Small intestine (tissue), 7 donors: ENCODE data around the gene ZNF202. TPM values are rescaled to one million over a fixed set of nuclear protein-coding genes. Genes with fewer than 3 reads are reported as not detected.

Source experiments
- DNase-seq, 2 donors: peaks; one replicate each; pipeline versions ENCODE4 v3.0.0 to v3.0.0-alpha.2; 2013
- FAIRE-seq: peaks from 2 replicates; lab custom pipeline; 2012; peaks lifted over from hg19 to GRCh38; lab: Jason Lieb, UNC
- H3K27ac ChIP-seq, 3 donors: one replicate each; pipeline ENCODE4 v1.5.1; 2013; ENCODE audit warnings: low read length in 2 of 3, mild to moderate bottlenecking in 2 of 3, control low read depth in 1 of 3, inconsistent platforms in 1 of 3, low read depth in 1 of 3, moderate library complexity in 1 of 3
- H3K27me3 ChIP-seq, 3 donors: one replicate each; pipeline ENCODE4 v1.6.1; 2013; ENCODE audit warnings: low read length in 3 of 3, inconsistent platforms in 1 of 3; ENCODE audit not compliant: control insufficient read depth in 3 of 3, insufficient read depth in 3 of 3
- H3K36me3 ChIP-seq, 3 donors: one replicate each; pipeline ENCODE4 v1.6.1; 2013; ENCODE audit warnings: low read length in 3 of 3, inconsistent platforms in 1 of 3, low read depth in 1 of 3, mild to moderate bottlenecking in 1 of 3, moderate library complexity in 1 of 3; ENCODE audit not compliant: control insufficient read depth in 3 of 3, insufficient read depth in 2 of 3
- H3K4me1 ChIP-seq, 3 donors: one replicate each; pipeline ENCODE4 v1.6.1; 2013; ENCODE audit warnings: low read length in 2 of 3, inconsistent platforms in 1 of 3, low read depth in 1 of 3, mild to moderate bottlenecking in 1 of 3, moderate library complexity in 1 of 3; ENCODE audit not compliant: control insufficient read depth in 3 of 3, insufficient read depth in 2 of 3
- H3K4me3 ChIP-seq, 3 donors: one replicate each; pipeline ENCODE4 v1.5.1; 2013; ENCODE audit warnings: low read length in 3 of 3, control low read depth in 1 of 3, inconsistent platforms in 1 of 3, low read depth in 1 of 3, mild to moderate bottlenecking in 1 of 3, moderate library complexity in 1 of 3
- H3K9me3 ChIP-seq, 2 donors: one replicate each; pipeline ENCODE4 v1.6.1; 2013; ENCODE audit warnings: low read depth in 1 of 2, low read length in 1 of 2; ENCODE audit not compliant: control insufficient read depth in 2 of 2, insufficient read depth in 1 of 2
- WGBS, 3 donors: extraction: QIAGEN DNeasy Blood & Tissue Kit; methylation state at CpG; one replicate each; pipeline ENCODE4 v1.1.7; 2013; 5-methylcytosine and 5-hydroxymethylcytosine counted together
- polyA plus RNA-seq, 4 donors: library from polyadenylated mRNA; stranded (reverse) in 3 of 4; unstranded in 1 of 4; fragments of 200-250 nt in 3 of 4; fragments of 120-200 nt in 1 of 4; gene quantifications; one replicate each; pipeline versions ENCODE4 v1.2.1 to v1.2.3, GENCODE V29; 2013
- donor health status: healthy with polysubstance abuse.
- donor health status: control.
- donor health status: control.
- donor health status: Bipolar disorder and iron deficiency.
- donor health status: healthy.

Gene ZNF202
- polyA plus RNA-seq, 4 donors = 3.6 to 14.8 (median 5.6) TPM

DNA sequence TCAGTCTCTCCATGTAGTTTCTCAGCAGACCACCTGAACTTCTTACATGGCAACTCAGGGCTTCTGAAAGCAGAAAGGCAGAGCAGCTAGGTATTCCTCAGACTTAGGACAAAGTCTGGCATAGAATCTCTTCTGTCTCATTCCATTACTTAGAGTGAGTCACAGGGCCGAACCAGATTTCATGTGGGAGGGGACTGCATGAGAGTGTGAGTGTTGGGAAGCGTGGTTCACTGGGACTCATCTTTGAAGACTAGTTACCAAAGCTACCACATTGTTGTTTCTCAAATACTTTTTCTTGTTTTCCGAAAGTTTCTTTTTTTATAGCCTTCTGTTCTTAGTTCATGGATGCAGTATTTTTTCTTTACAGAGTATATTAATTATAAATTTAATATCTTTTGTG is 51.0 kb downstream of the ZNF202 start:
- Histone ChIP-seq H3K4me1 (peaks cover 0 to 14% (median 2%) of the 10 kb centered on the region in 3 donors), H3K36me3 (no peaks in the 10 kb centered on the region), H3K9me3 (peaks cover 0 to 2% of the 10 kb centered on the region in 2 donors), H3K27me3 (no peaks in the 10 kb centered on the region), H3K4me3 (no peak overlapping the region), H3K27ac (peak overlapping the region in 1 of 3 donors; percentile 20)
- no peak for FAIRE-seq
- WGBS, 3 donors = 51 to 67% (median 60%) methylated on average over 3 of the region's 3 CpGs
- peak; percentile 53 to 57 for DNase-seq

DNA sequence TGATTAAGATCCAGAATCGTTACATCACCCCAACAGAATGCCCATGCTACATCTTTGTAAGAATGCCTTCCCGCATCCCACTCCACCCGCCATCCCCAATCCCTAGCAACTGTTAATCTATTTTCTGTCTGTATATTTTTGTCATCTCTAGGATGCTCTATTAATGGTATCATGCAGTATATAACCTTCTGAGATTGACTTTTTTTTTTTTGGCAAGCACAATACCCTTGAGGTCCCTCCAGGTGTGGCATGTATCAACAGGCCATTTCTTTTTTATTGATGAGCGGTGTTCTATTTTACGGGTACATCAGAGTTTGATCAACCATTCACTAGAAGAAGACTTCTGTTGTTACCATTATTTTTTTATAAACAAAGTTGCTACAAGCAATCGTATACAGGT is 56.9 kb downstream of the ZNF202 start:
- 90 to 94% (median 93%) methylated on average over 6 of the region's 6 CpGs for WGBS, 3 donors
- no peaks in the 10 kb centered on the region for H3K4me1 ChIP-seq
- no peaks in the 10 kb centered on the region for H3K9me3 ChIP-seq
- H3K27ac ChIP-seq = no peak overlapping the region
- FAIRE-seq (no peak), DNase-seq (no peak)
- no peaks in the 10 kb centered on the region for H3K27me3 ChIP-seq
- H3K4me3 ChIP-seq = no peak overlapping the region
- H3K36me3 ChIP-seq = no peaks in the 10 kb centered on the region

DNA sequence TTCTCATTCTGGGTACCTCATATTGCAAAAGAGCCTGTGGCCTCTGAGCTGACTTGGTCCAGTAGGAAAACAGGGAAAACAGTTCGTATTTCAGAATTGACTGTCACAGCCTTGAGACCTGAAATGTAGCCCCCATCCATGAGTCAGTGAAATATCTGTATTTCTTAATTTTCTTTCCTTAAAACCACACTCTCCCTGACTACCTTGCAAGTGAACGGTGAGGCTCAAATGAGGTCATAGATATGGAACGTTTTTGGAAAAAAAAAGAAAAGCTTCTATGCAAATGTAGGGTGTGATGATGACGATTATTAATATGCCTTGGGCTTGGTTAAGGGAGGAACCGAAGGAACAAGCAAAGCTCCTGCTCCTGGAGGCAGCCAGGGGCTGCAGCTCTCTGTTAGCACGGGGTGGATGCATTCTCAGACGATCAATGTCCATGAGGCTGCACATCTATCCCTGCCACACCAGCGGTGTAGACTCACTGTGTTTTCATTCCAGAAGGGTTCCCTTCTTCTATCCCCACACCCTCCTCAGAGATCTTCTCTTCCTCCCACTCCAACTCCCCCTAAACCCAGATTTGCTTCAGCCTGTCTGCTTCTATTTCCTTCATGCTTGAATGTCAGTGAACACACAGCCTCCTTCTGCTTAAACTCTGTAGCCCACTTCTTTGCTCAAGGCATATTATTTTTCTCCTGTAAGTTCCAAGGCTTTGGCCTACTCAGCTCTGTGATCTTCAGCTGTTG is 57.9 kb downstream of the ZNF202 start:
- 38 to 58% (median 57%) methylated on average over 8 of the region's 8 CpGs for WGBS, 3 donors

DNA sequence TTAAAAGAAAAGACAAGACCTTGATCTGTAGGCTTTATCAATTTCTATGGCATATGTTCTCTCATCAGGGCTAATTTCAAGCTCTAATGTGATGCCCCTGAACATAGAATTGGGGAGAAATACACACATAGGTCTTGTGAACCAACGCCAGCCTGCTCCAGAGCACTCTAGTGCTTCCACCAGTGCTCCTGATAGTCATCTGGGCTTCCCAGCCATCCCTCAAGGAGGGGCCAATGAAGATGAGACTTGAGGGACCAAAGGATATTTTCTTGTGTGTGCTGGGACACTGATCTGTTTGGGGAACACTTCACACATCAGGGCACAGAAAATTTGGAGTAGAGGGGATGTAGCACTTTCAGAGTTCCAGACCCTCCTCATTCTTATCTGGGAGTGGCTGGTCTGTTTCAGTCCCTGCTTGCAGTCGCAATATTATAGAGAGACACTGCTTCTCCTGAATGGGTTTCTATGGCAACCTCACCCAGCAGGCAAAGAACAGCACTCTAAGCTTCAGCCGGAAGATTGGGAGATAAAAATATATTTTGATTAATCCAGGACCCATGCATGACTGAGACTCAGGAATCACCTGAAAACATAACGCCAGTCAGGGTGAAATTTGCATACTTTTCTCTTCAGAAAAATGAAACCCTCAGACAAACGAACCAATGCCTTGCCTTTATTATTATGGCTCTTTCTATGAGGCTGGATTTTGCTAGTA is 58.6 kb downstream of the ZNF202 start:
- H3K4me1 ChIP-seq = no peaks in the 10 kb centered on the region
- no peak for DNase-seq
- no peak overlapping the region for H3K4me3 ChIP-seq
- no peaks in the 10 kb centered on the region for H3K9me3 ChIP-seq
- no peaks in the 10 kb centered on the region for H3K36me3 ChIP-seq
- no peaks in the 10 kb centered on the region for H3K27me3 ChIP-seq
- WGBS, 3 donors = 56 to 57% (median 57%) methylated on average over 5 of the region's 5 CpGs
- no peak for FAIRE-seq
- H3K27ac ChIP-seq = no peak overlapping the region

More for the DNA sequence above, 57.9 kb downstream of the ZNF202 start:
- no peaks in the 10 kb centered on the region for H3K4me1 ChIP-seq
- no peaks in the 10 kb centered on the region for H3K9me3 ChIP-seq
- no peak overlapping the region for H3K27ac ChIP-seq
- DNase-seq = no peak
- H3K4me3 ChIP-seq = no peak overlapping the region
- H3K27me3 ChIP-seq = no peaks in the 10 kb centered on the region
- FAIRE-seq = no peak
- H3K36me3 ChIP-seq = no peaks in the 10 kb centered on the region

DNA sequence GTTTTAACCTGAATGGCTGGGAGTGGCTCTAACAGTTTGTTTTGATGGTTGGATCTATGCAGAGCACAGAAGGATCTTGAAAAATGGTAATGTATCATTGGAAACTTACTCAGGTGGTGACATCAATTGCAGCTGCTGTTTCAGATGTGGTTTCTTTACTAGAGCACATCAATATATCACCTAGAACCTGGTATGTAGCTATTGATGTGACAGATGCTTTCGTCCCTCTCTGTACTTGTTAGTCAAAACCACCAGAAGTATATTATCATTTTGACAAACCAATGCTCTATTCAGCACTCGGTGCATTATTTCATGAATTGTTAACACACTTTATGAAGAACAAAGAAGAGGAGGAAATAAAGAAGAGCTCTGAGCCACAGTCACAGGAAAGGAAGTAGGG is 60.4 kb downstream of the ZNF202 start:
- Histone ChIP-seq H3K4me1 (no peaks in the 10 kb centered on the region), H3K27ac (no peak overlapping the region), H3K36me3 (no peaks in the 10 kb centered on the region), H3K27me3 (no peaks in the 10 kb centered on the region), H3K4me3 (no peak overlapping the region), H3K9me3 (no peaks in the 10 kb centered on the region)
- FAIRE-seq (no peak), DNase-seq (no peak)
- 59 to 83% (median 70%) methylated on average over 2 of the region's 2 CpGs for WGBS, 3 donors

DNA sequence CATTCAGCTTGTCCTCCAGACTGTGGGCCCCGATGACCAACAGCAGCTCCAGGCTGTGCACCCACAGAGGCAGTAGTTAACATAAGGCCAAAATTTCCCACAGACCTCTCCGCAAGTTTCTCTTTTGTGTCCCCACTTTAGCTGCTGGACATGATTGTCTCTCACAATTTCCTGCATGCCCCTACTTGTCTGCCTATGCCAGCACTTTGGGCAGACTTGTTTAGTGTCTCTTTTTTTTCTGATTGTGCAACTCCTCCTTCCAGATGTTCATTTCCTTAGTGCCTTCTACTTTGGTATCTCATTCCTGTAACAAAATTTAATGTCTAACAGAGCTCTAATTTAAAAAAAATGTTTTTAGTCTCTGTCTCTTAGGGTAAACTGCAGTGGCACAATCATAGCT is 63.2 kb downstream of the ZNF202 start:
- Histone ChIP-seq H3K4me3 (no peak overlapping the region), H3K9me3 (no peaks in the 10 kb centered on the region), H3K4me1 (no peaks in the 10 kb centered on the region), H3K27ac (no peak overlapping the region), H3K27me3 (peaks cover 0 to 4% (median 0%) of the 10 kb centered on the region in 3 donors), H3K36me3 (no peaks in the 10 kb centered on the region)
- DNase-seq (no peak), FAIRE-seq (no peak)
- WGBS, 3 donors = 93 to 97% (median 93%) methylated on average over 2 of the region's 2 CpGs

DNA sequence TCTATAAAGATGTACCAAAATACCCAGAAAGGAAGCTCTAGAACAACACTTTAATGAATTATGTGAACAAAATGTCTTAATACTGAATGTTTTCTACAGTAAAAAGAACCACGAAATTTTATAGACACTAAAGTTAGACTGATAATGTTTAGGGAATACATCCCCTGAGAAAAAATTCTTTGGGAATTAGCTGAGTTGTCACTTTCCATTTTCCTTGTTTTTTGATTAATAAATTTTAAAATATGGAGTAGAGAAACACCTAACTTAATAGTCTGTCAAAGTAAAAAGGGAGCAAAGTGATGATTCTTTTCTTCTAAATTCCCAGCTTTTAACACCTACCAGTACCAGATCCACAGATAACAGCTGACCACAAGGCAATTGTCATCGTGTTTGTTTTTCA is 64.0 kb downstream of the ZNF202 start:
- Histone ChIP-seq H3K4me3 (no peak overlapping the region), H3K36me3 (no peaks in the 10 kb centered on the region), H3K27me3 (peaks cover 0 to 4% (median 0%) of the 10 kb centered on the region in 3 donors), H3K4me1 (no peaks in the 10 kb centered on the region), H3K9me3 (no peaks in the 10 kb centered on the region), H3K27ac (no peak overlapping the region)
- DNase-seq = no peak
- FAIRE-seq = no peak
- 52 to 72% (median 63%) methylated on average over 2 of the region's 2 CpGs for WGBS, 3 donors

DNA sequence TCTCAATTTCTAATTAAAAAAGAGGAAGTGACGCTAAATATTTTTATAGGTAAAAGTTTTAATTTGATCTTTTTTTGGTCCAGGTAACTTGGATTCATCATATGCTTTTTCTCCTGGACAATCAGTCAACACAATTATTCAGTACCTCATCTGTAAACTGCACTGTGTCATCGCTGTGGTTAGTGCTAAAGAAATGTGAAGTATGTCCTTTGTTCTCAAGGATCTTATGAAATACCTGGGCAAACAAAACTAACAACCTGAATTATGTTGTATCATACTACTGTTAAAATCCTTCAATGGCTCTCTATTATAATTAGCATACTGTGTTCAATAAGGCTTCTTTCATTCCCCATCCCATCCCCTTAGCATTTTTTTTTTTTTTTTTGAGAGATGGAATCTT is 67.2 kb downstream of the ZNF202 start:
- 45 to 70% (median 50%) methylated on average over 2 of the region's 2 CpGs for WGBS, 3 donors
- Histone ChIP-seq H3K4me3 (no peak overlapping the region), H3K9me3 (no peaks in the 10 kb centered on the region), H3K27me3 (peaks cover 0 to 4% (median 0%) of the 10 kb centered on the region in 3 donors), H3K4me1 (no peaks in the 10 kb centered on the region), H3K27ac (no peak overlapping the region), H3K36me3 (no peaks in the 10 kb centered on the region)
- DNase-seq (no peak), FAIRE-seq (no peak)
